Measurements from ENCODE around the gene MYO10.

GRCh38 chr5:16626696-16627264 is 309.3 kb downstream of the MYO10 start:
- TF ChIP-seq CTCF (IDR thresholded peaks at IDR 0.05): no peak
- TF ChIP-seq POLR2A (IDR thresholded peaks at IDR 0.05): no peak
